HCT116 (cell line): ENCODE data around the gene CMC1. TPM values are rescaled to one million over a fixed set of nuclear protein-coding genes. Genes with fewer than 3 reads are reported as not detected.
A peak's percentile ranks its signal among the peaks of the same experiment; 100 is the strongest.

ENCODE experiments used
- ATAC-seq: fragments of 200-7000 bp; cut with Tn5 transposase; 2 replicates; pipeline ENCODE4 v1.9.1; 2020; ENCODE audit warnings: mild to moderate bottlenecking, moderate library complexity
- BruUV-seq: library from RNA; stranded (reverse); fragments of 400-500 nt; replicated peaks from 2 replicates; lab custom pipeline; 2021; lab: Mats Ljungman, UMichigan
- CTCF ChIA-PET: fragments of 300-600 bp; sonication (Branson Sonifier 250); formaldehyde crosslinking; loops from one replicate; lab custom pipeline; 2021; ENCODE audit warnings: antibody characterized with exemption; lab: Charles Lee
- POLR2A ChIA-PET: fragments of 300-600, 350-600 bp; sonication (Branson Sonifier 250); formaldehyde crosslinking; loops from one replicate; lab custom pipeline; 2021; ENCODE audit warnings: antibody characterized with exemption; lab: Charles Lee
- RAD21 ChIA-PET, 2 experiments: fragments of 300-600 bp; sonication (Branson Sonifier 250); formaldehyde crosslinking; loops; one replicate each; lab custom pipeline; 2023; ENCODE audit warnings: low total read pairs in 2 of 2; ENCODE audit not compliant: uncharacterized antibody in 2 of 2, unreplicated experiment in 2 of 2, low non-redundant PET in 1 of 2; lab: Charles Lee
- DNase-seq: peaks from one replicate; pipeline ENCODE4 v3.0.0-alpha.2; 2010; ENCODE audit warnings: low read depth, low spot score
- H2AFZ ChIP-seq: fragments of 200-600 bp; shearing (Covaris generic), sonication (generic); 2 replicates; pipeline ENCODE4 v1.6.1; 2017; ENCODE audit warnings: low read depth, mixed run types, mixed read lengths, antibody characterized with exemption, low read length; ENCODE audit not compliant: poor library complexity, severe bottlenecking
- H3K27ac ChIP-seq: 2 replicates; pipeline ENCODE4 v1.5.1; 2012; ENCODE audit warnings: low read depth, low read length
- H3K27me3 ChIP-seq: fragments of 200-600 bp; sonication (generic); 2 replicates; pipeline ENCODE4 v1.6.1; 2016; ENCODE audit warnings: mixed run types, low read length, mixed read lengths; ENCODE audit not compliant: insufficient read depth
- H3K36me3 ChIP-seq, 2 experiments: fragments of 200-500 bp in 1 of 2; fragments of 200-600 bp in 1 of 2; sonication (Bioruptor generic) in 1 of 2; sonication (generic) in 1 of 2; 2 replicates each; pipeline versions ENCODE4 v1.5.1 to v1.6.1; 2014 to 2016; ENCODE audit warnings: low read length in 2 of 2, inconsistent platforms in 1 of 2, mixed read lengths in 1 of 2, mixed run types in 1 of 2; ENCODE audit not compliant: insufficient read depth in 2 of 2, control insufficient read depth in 1 of 2
- H3K4me1 ChIP-seq, 2 experiments: fragments of 200-600 bp in 1 of 2; sonication (generic) in 1 of 2; 2 replicates each; pipeline versions ENCODE4 v1.5.1 to v1.6.1; 2012 to 2017; ENCODE audit warnings: low read length in 2 of 2, inconsistent platforms in 1 of 2, mild to moderate bottlenecking in 1 of 2, mixed read lengths in 1 of 2, mixed run types in 1 of 2, moderate library complexity in 1 of 2; ENCODE audit not compliant: insufficient read depth in 2 of 2, control insufficient read depth in 1 of 2
- H3K4me2 ChIP-seq: fragments of 200-600 bp; sonication (generic); 2 replicates; pipeline ENCODE4 v1.6.1; 2017; ENCODE audit warnings: mixed run types, low read length, mixed read lengths
- H3K4me3 ChIP-seq, 2 experiments: fragments of 200-600 bp in 1 of 2; sonication (generic) in 1 of 2; replicated peaks in 1 of 2; 2 replicates each; pipeline ENCODE4 v1.5.1; 2011 to 2016; ENCODE audit warnings: low read length in 2 of 2, control low read depth in 1 of 2, low read depth in 1 of 2, mild to moderate bottlenecking in 1 of 2, mixed read lengths in 1 of 2, mixed run types in 1 of 2
- H3K79me2 ChIP-seq: fragments of 200-600 bp; sonication (generic); 2 replicates; pipeline ENCODE4 v1.6.1; 2017; ENCODE audit warnings: mild to moderate bottlenecking, mixed run types, low read length, moderate library complexity, mixed read lengths; ENCODE audit not compliant: insufficient read depth
- H3K9ac ChIP-seq: fragments of 200-600 bp; sonication (generic); 2 replicates; pipeline ENCODE4 v1.6.1; 2016; ENCODE audit warnings: low read length, mixed read lengths
- H3K9me2 ChIP-seq: fragments of 200-600 bp; sonication (generic), shearing (Covaris generic); 2 replicates; pipeline ENCODE4 v1.6.1; 2017; ENCODE audit warnings: mixed run types, mild to moderate bottlenecking, moderate library complexity; ENCODE audit not compliant: insufficient read depth
- H3K9me3 ChIP-seq, 2 experiments: fragments of 200-500 bp in 1 of 2; fragments of 200-600 bp in 1 of 2; sonication (Bioruptor generic) in 1 of 2; sonication (generic) in 1 of 2; 2 replicates each; pipeline ENCODE4 v1.6.1; 2014 to 2017; ENCODE audit warnings: low read length in 2 of 2, mixed read lengths in 2 of 2, inconsistent platforms in 1 of 2, low read depth in 1 of 2, mild to moderate bottlenecking in 1 of 2, mixed run types in 1 of 2, moderate library complexity in 1 of 2; ENCODE audit not compliant: control insufficient read depth in 1 of 2, insufficient read depth in 1 of 2
- H4K20me1 ChIP-seq: fragments of 200-600 bp; sonication (generic), shearing (Covaris generic); 2 replicates; pipeline ENCODE4 v1.6.1; 2017; ENCODE audit warnings: mixed run types, mild to moderate bottlenecking, moderate library complexity; ENCODE audit not compliant: insufficient read depth
- CEBPB ChIP-seq: IDR thresholded peaks from 2 replicates; pipeline ENCODE4 v1.6.1; 2012; ENCODE audit warnings: low read depth
- EGR1 ChIP-seq: IDR thresholded peaks from 2 replicates; pipeline ENCODE4 v1.6.1; 2012; ENCODE audit warnings: low read depth
- JUND ChIP-seq: IDR thresholded peaks from 2 replicates; pipeline ENCODE4 v1.6.1; 2012
- RAD21 ChIP-seq: IDR thresholded peaks from 2 replicates; pipeline ENCODE4 v1.6.1; 2012; ENCODE audit warnings: low read depth, mild to moderate bottlenecking
- REST ChIP-seq: IDR thresholded peaks from 2 replicates; pipeline ENCODE4 v1.6.1; 2012; ENCODE audit warnings: low read depth
- SIN3A ChIP-seq: IDR thresholded peaks from 2 replicates; pipeline ENCODE4 v1.6.1; 2012; ENCODE audit warnings: low read depth
- YY1 ChIP-seq: IDR thresholded peaks from 2 replicates; pipeline ENCODE4 v1.6.1; 2011; ENCODE audit warnings: low read length, low read depth, moderate library complexity, mild to moderate bottlenecking; ENCODE audit not compliant: insufficient replicate concordance; ENCODE audit errors: extremely low read depth
- ZBTB33 ChIP-seq: IDR thresholded peaks from 2 replicates; pipeline ENCODE4 v1.6.1; 2011; ENCODE audit warnings: mild to moderate bottlenecking, low read length, moderate library complexity; ENCODE audit not compliant: insufficient replicate concordance; ENCODE audit errors: extremely low read depth
- ZNF274 ChIP-seq: fragments of 200-500 bp; sonication (Bioruptor generic); IDR thresholded peaks from 2 replicates; pipeline ENCODE4 v1.6.1; 2014; ENCODE audit warnings: mild to moderate bottlenecking, low read depth, low read length, inconsistent platforms
- intact Hi-C: fragments of 100-400 bp; cut with micrococcal nuclease; formaldehyde crosslinking; loops from 2 replicates; pipeline ENCODE4 v1.10.0; 2022
- total RNA-seq: library from RNA; stranded (reverse); gene quantifications from one replicate; pipeline ENCODE4 v1.2.1, GENCODE V29; 2021; ENCODE audit not compliant: unreplicated experiment

Gene CMC1
- total RNA-seq, 1 experiment from 2014 or later: 29.0 TPM

- TF ChIP-seq REST (no peak), ZBTB33 (no peak), ZNF274 (no peak)
These were observed 60.3 kb downstream of the CMC1 start (continued) for GRCh38 chr3:28301688-28302087.

GRCh38 chr3:28308196-28308595, 66.8 kb downstream of the CMC1 start:
- ChIA-PET RAD21 (no interaction called here), POLR2A (no interaction called here), CTCF (interaction anchor here (0.9 to 2.1 kb wide), 2 partner anchors 9 to 20 kb away, joined by 3 to 8 read pairs; no protein-coding TSS in a partner anchor)
- Histone ChIP-seq H3K36me3 (no peaks in the 10 kb centered on the region), H3K9me3 (no peaks in the 10 kb centered on the region), H4K20me1 (0 out of 2 replicates have a peak, but pooled peaks cover 5% of the 10 kb centered on the region), H2AFZ (no peak overlapping the region), H3K9me2 (no peaks in the 10 kb centered on the region), H3K9ac (no peak overlapping the region), H3K27me3 (no peaks in the 10 kb centered on the region), H3K4me1 (no peaks in the 10 kb centered on the region), H3K4me2 (no peak overlapping the region), H3K79me2 (no peaks in the 10 kb centered on the region), H3K27ac (no peak overlapping the region), H3K4me3 (no peak overlapping the region)
- no peak for DNase-seq
- intact Hi-C loops: no loop called here
- ATAC-seq: no peak
- no TSS peak for BruUV-seq
- TF ChIP-seq RAD21 (no peak), CEBPB (0 out of 2 replicates have a peak, but pooled peaks have one; percentile 26), JUND (no peak), YY1 (no peak), SIN3A (no peak), ZNF274 (no peak), EGR1 (no peak)
